ENCODE results near the gene PPIP5K1.
"Not testable (repeated sequence)": the region's sequence is repeated elsewhere in the genome, so short reads cannot be mapped to it uniquely, and the experiment has no call there.

- not testable (repeated sequence) for TF ChIP-seq CTCF (IDR thresholded peaks at IDR 0.05); AFF4 (CRISPR knock-in tag; IDR thresholded peaks at IDR 0.05; ENCODE audit: borderline replicate concordance); USF2 (CRISPR knock-in tag; IDR thresholded peaks at IDR 0.05); ZBTB21 (CRISPR knock-in tag; IDR thresholded peaks at IDR 0.05; ENCODE audit: borderline replicate concordance); ZNF232 (CRISPR knock-in tag; IDR thresholded peaks at IDR 0.05); ZSCAN18 (CRISPR knock-in tag; IDR thresholded peaks at IDR 0.05); ATF2 (CRISPR knock-in tag; IDR thresholded peaks at IDR 0.05; ENCODE audit: borderline replicate concordance, low read depth); NFATC4 (CRISPR knock-in tag; IDR thresholded peaks at IDR 0.05); JUN (CRISPR knock-in tag; IDR thresholded peaks at IDR 0.05); GABPB1 (CRISPR knock-in tag; IDR thresholded peaks at IDR 0.05); ZNF317 (CRISPR knock-in tag; IDR thresholded peaks at IDR 0.05; ENCODE audit: borderline replicate concordance, low read depth); TCF7 (CRISPR knock-in tag; IDR thresholded peaks at IDR 0.05; ENCODE audit: low read depth); MAX (CRISPR knock-in tag; IDR thresholded peaks at IDR 0.05)
These were observed 3.6 kb upstream of the PPIP5K1 start, which contains the start of gene CKMT1B for GRCh38 chr15:43593328-43594190.
